Sigmoid colon (tissue), 4 donors: Measurements from ENCODE around the gene MEIOC.

Experiments used
- EP300 ChIP-seq, 4 donors: sonication (generic); formaldehyde crosslinking; IDR thresholded peaks; one replicate each; pipeline ENCODE4 v1.6.1; 2017; ENCODE audit warnings: antibody characterized with exemption in 4 of 4
- POLR2AphosphoS5 ChIP-seq, 4 donors: sonication (generic); formaldehyde crosslinking; IDR thresholded peaks; one replicate each; pipeline ENCODE4 v1.6.1; 2017; ENCODE audit warnings: antibody characterized with exemption in 4 of 4
- TF ChIP-seq, protein P1 (sequence below), 4 experiments: fragments of 450-650 bp in 3 of 4; fragments of 200-600 bp in 1 of 4; IDR thresholded peaks; one replicate each; pipeline ENCODE4 v1.5.1; 2016 to 2019; ENCODE audit warnings: antibody characterized with exemption in 4 of 4, mild to moderate bottlenecking in 3 of 4, moderate library complexity in 2 of 4

DNA sequence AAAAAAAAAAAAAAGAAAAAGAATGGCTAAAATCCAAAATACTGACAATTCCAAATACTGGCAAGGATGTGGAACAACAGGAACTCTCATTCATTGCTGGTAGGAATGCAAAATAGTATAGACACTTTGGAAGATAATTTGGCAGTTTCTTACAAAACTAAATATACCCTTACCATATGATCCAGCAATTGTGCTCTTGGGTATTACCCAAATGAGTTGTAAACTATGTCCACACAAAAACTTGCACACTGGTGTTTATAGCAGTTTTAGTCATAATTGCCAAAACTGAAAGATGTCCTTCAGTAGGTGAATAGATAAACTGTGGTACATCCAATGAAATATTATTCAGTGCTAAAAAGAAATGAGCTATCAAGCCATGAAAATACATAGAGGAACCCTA is 8.5 kb upstream of the MEIOC start:
- TF ChIP-seq, protein P1, sequence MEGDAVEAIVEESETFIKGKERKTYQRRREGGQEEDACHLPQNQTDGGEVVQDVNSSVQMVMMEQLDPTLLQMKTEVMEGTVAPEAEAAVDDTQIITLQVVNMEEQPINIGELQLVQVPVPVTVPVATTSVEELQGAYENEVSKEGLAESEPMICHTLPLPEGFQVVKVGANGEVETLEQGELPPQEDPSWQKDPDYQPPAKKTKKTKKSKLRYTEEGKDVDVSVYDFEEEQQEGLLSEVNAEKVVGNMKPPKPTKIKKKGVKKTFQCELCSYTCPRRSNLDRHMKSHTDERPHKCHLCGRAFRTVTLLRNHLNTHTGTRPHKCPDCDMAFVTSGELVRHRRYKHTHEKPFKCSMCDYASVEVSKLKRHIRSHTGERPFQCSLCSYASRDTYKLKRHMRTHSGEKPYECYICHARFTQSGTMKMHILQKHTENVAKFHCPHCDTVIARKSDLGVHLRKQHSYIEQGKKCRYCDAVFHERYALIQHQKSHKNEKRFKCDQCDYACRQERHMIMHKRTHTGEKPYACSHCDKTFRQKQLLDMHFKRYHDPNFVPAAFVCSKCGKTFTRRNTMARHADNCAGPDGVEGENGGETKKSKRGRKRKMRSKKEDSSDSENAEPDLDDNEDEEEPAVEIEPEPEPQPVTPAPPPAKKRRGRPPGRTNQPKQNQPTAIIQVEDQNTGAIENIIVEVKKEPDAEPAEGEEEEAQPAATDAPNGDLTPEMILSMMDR (IDR thresholded peaks at IDR 0.05): no peak
- no peak for TF ChIP-seq POLR2AphosphoS5 (IDR thresholded peaks at IDR 0.05)
- TF ChIP-seq EP300 (IDR thresholded peaks at IDR 0.05): no peak
